ENCODE data around the gene SAMM50.

- TF ChIP-seq EZH2 (IDR thresholded peaks at IDR 0.05; ENCODE audit: borderline replicate concordance) = no peak
- no peak for TF ChIP-seq CTCF (IDR thresholded peaks at IDR 0.05; ENCODE audit: poor library complexity)
Observed at GRCh38 chr22:44030702-44031082, 75.5 kb downstream of the SAMM50 start.

All from hepatocyte (in vitro differentiated cells).